GM23248 (cell line): Measurements from ENCODE around the gene C3orf70. TPM values are rescaled to one million over a fixed set of nuclear protein-coding genes. Genes with fewer than 3 reads are reported as not detected.

Experiments
- DNase-seq: peaks from one replicate; pipeline ENCODE4 v3.0.0-alpha.2; 2015
- H2AFZ ChIP-seq: fragments of 200-600 bp; sonication (generic); 2 replicates; pipeline ENCODE4 v1.6.1; 2016; ENCODE audit warnings: antibody characterized with exemption
- H3F3A ChIP-seq: fragments of 200-600 bp; sonication (generic); 2 replicates; pipeline ENCODE4 v1.6.1; 2016; ENCODE audit warnings: mild to moderate bottlenecking, antibody characterized with exemption, mixed run types; ENCODE audit not compliant: insufficient read depth
- H3K27ac ChIP-seq: fragments of 200-600 bp; sonication (generic); 2 replicates; pipeline ENCODE4 v1.5.1; 2016; ENCODE audit warnings: mild to moderate bottlenecking
- H3K27me3 ChIP-seq: fragments of 200-600 bp; sonication (generic); replicated peaks from 2 replicates; pipeline ENCODE4 v1.6.1; 2016; ENCODE audit warnings: mild to moderate bottlenecking; ENCODE audit not compliant: insufficient read depth
- H3K36me3 ChIP-seq: fragments of 200-600 bp; sonication (generic); 2 replicates; pipeline ENCODE4 v1.6.1; 2016; ENCODE audit warnings: low read depth, mild to moderate bottlenecking
- H3K4me1 ChIP-seq: fragments of 200-600 bp; sonication (generic); 2 replicates; pipeline ENCODE4 v1.6.1; 2016; ENCODE audit warnings: mild to moderate bottlenecking; ENCODE audit not compliant: insufficient read depth
- H3K4me2 ChIP-seq: fragments of 200-600 bp; sonication (generic); one replicate; pipeline ENCODE4 v1.6.1; 2016; ENCODE audit warnings: mild to moderate bottlenecking; ENCODE audit not compliant: unreplicated experiment
- H3K4me3 ChIP-seq: fragments of 200-600 bp; sonication (generic); 2 replicates; pipeline ENCODE4 v1.5.1; 2016; ENCODE audit warnings: mild to moderate bottlenecking
- H3K79me2 ChIP-seq: fragments of 200-600 bp; sonication (generic); 2 replicates; pipeline ENCODE4 v1.6.1; 2016; ENCODE audit warnings: mild to moderate bottlenecking; ENCODE audit not compliant: insufficient read depth
- H3K9ac ChIP-seq: fragments of 200-600 bp; sonication (generic); 2 replicates; pipeline ENCODE4 v1.6.1; 2016; ENCODE audit warnings: mild to moderate bottlenecking
- H3K9me2 ChIP-seq: fragments of 200-600 bp; sonication (generic); 2 replicates; pipeline ENCODE4 v1.6.1; 2016; ENCODE audit warnings: mixed run types, mild to moderate bottlenecking, moderate library complexity; ENCODE audit not compliant: insufficient read depth
- H3K9me3 ChIP-seq: fragments of 200-600 bp; sonication (generic); one replicate; pipeline ENCODE4 v1.6.1; 2017; ENCODE audit warnings: low read depth
- H4K20me1 ChIP-seq: fragments of 200-600 bp; sonication (generic); 2 replicates; pipeline ENCODE4 v1.6.0; 2016; ENCODE audit not compliant: insufficient read depth
- EZH2 ChIP-seq: fragments of 200-600 bp; sonication (generic); IDR thresholded peaks from 2 replicates; pipeline ENCODE4 v1.6.1; 2018; ENCODE audit warnings: antibody characterized with exemption, mild to moderate bottlenecking; ENCODE audit not compliant: insufficient read depth, poor library complexity, severe bottlenecking
- EZH2phosphoT487 ChIP-seq: fragments of 200-600 bp; sonication (generic); IDR thresholded peaks from 2 replicates; pipeline ENCODE4 v1.6.1; 2018; ENCODE audit warnings: antibody characterized with exemption, moderate library complexity, mild to moderate bottlenecking, low read depth; ENCODE audit not compliant: insufficient read depth
- WGBS, 2 experiments: methylation state at CpG; one replicate each; pipeline ENCODE4 v1.1.6; 2015 to 2017; ENCODE audit warnings: low lambda C conversion rate in 2 of 2, low coverage in 1 of 2; ENCODE audit errors: missing lambda C conversion rate in 2 of 2; 5-methylcytosine and 5-hydroxymethylcytosine counted together
- in situ Hi-C: fragments of 300-500 bp; cut with MboI; formaldehyde crosslinking; loops from 2 replicates; pipeline ENCODE4 v1.15.0; 2020
- polyA plus RNA-seq: library from polyadenylated mRNA; unstranded; fragments of >200 nt; fragmentation: Nextera tagmentation; extraction: Ambion mirVana; gene quantifications from 2 replicates; pipeline ENCODE4 v1.2.1, GENCODE V29; 2016
- total RNA-seq: library from RNA; depleted of rRNA; stranded (reverse); fragments of >200 nt; shearing (Covaris generic); gene quantifications from 2 replicates; pipeline ENCODE4 v1.2.3, GENCODE V29; 2014

The C3orf70 gene
- total and polyA plus RNA-seq, 2 experiments from 2014 or later = not detected

GRCh38 chr3:185052631-185053030 lies 100.2 kb downstream of the C3orf70 start:
- Histone ChIP-seq H3K9ac (no peak overlapping the region), H3F3A (no peaks in the 10 kb centered on the region), H3K27me3 (no peaks in the 10 kb centered on the region), H4K20me1 (no peaks in the 10 kb centered on the region), H3K9me2 (no peaks in the 10 kb centered on the region), H3K79me2 (no peaks in the 10 kb centered on the region), H3K27ac (no peak overlapping the region), H3K36me3 (peaks cover under 1% of the 10 kb centered on the region; the same call in 1 of the 2 replicates), H3K9me3 (no peaks in the 10 kb centered on the region), H3K4me2 (no peak overlapping the region), H3K4me1 (no peaks in the 10 kb centered on the region), H3K4me3 (no peak overlapping the region), H2AFZ (no peak overlapping the region)
- 84 to 91% methylated on average over 6 of the region's 6 CpGs for WGBS, 2 experiments
- TF ChIP-seq EZH2phosphoT487 (no peak), EZH2 (no peak)
- no peak for DNase-seq
- in situ Hi-C loops = no loop called here

- H3K79me2 ChIP-seq = no peaks in the 10 kb centered on the region
Observed at GRCh38 chr3:185051801-185052200, 101.1 kb downstream of the C3orf70 start.

GRCh38 chr3:185049710-185050109 lies 103.2 kb downstream of the C3orf70 start:
- Histone ChIP-seq H3K4me2 (no peak overlapping the region), H3K4me3 (no peak overlapping the region), H3K36me3 (no peaks in the 10 kb centered on the region; the same call in 1 of the 2 replicates), H2AFZ (no peak overlapping the region), H3K27ac (no peak overlapping the region), H3K9ac (no peak overlapping the region), H3K9me3 (no peaks in the 10 kb centered on the region), H3K9me2 (no peaks in the 10 kb centered on the region), H3K27me3 (no peaks in the 10 kb centered on the region), H4K20me1 (no peaks in the 10 kb centered on the region), H3K4me1 (peaks cover 16% of the 10 kb centered on the region), H3F3A (peaks cover 6% of the 10 kb centered on the region; the same call in 1 of the 2 replicates), H3K79me2 (no peaks in the 10 kb centered on the region)
- 91 to 94% methylated on average over 4 of the region's 4 CpGs for WGBS, 2 experiments
- TF ChIP-seq EZH2phosphoT487 (no peak), EZH2 (no peak)
- DNase-seq = no peak
- in situ Hi-C loops = no loop called here

More at GRCh38 chr3:185051801-185052200, 101.1 kb downstream of the C3orf70 start:
- Histone ChIP-seq H4K20me1 (no peaks in the 10 kb centered on the region), H3K4me3 (no peak overlapping the region), H3K9me2 (no peaks in the 10 kb centered on the region), H3K27me3 (no peaks in the 10 kb centered on the region), H3K9ac (no peak overlapping the region), H3K4me1 (no peaks in the 10 kb centered on the region), H3F3A (no peaks in the 10 kb centered on the region), H3K27ac (no peak overlapping the region), H3K4me2 (no peak overlapping the region), H3K9me3 (no peaks in the 10 kb centered on the region), H2AFZ (no peak overlapping the region), H3K36me3 (no peaks in the 10 kb centered on the region; the same call in 1 of the 2 replicates)
- DNase-seq = no peak
- in situ Hi-C loops = no loop called here
- WGBS, 2 experiments = 78 to 82% methylated on average over 8 of the region's 8 CpGs
- TF ChIP-seq EZH2 (no peak), EZH2phosphoT487 (no peak)

GRCh38 chr3:185046603-185047002 lies 106.3 kb downstream of the C3orf70 start:
- H3K27me3 ChIP-seq = no peaks in the 10 kb centered on the region
- no peak overlapping the region for H3K27ac ChIP-seq
- no peak overlapping the region for H3K9ac ChIP-seq
- peaks cover 6% of the 10 kb centered on the region; the same call in 1 of the 2 replicates for H3F3A ChIP-seq
- no peak overlapping the region for H2AFZ ChIP-seq
- H3K36me3 ChIP-seq = no peaks in the 10 kb centered on the region
- no peak overlapping the region for H3K4me2 ChIP-seq
- in situ Hi-C loops = no loop called here
- no peak for DNase-seq
- TF ChIP-seq EZH2phosphoT487 (no peak), EZH2 (no peak)
- no peaks in the 10 kb centered on the region for H3K79me2 ChIP-seq
- peaks cover 16% of the 10 kb centered on the region for H3K4me1 ChIP-seq
- H3K9me2 ChIP-seq = no peaks in the 10 kb centered on the region
- H4K20me1 ChIP-seq = no peaks in the 10 kb centered on the region
- WGBS, 2 experiments = 82% methylated on average over 4 of the region's 4 CpGs
- no peak overlapping the region for H3K4me3 ChIP-seq
- H3K9me3 ChIP-seq = no peaks in the 10 kb centered on the region

GRCh38 chr3:185046164-185046515 lies 106.7 kb downstream of the C3orf70 start:
- no peak for TF ChIP-seq EZH2
- no peak for TF ChIP-seq EZH2phosphoT487
- in situ Hi-C loops = no loop called here
- Histone ChIP-seq H3K4me1 (peaks cover 16% of the 10 kb centered on the region), H3K4me2 (peak overlapping the region; percentile 35), H4K20me1 (no peaks in the 10 kb centered on the region), H3K36me3 (no peaks in the 10 kb centered on the region), H3K4me3 (no peak overlapping the region), H3K9me3 (no peaks in the 10 kb centered on the region), H3K27ac (peak overlapping the region; percentile 55), H3K27me3 (no peaks in the 10 kb centered on the region), H3F3A (peaks cover 6% of the 10 kb centered on the region; the same call in 1 of the 2 replicates), H2AFZ (peak overlapping the region; percentile 73), H3K9me2 (no peaks in the 10 kb centered on the region), H3K9ac (peak overlapping the region; percentile 42; the same call in 1 of the 2 replicates), H3K79me2 (no peaks in the 10 kb centered on the region)
- 75 to 85% methylated on average over 1 of the region's 1 CpG for WGBS, 2 experiments
- peak; percentile 11 for DNase-seq
